Duodenal mucosa (tissue), 2 donors: Measurements from ENCODE around the gene DDX59.

Source experiments
- H3K27ac ChIP-seq: one replicate; pipeline ENCODE4 v1.7.0; 2013; ENCODE audit warnings: low read depth, low read length
- H3K27me3 ChIP-seq, 2 donors: one replicate each; pipeline ENCODE4 v1.7.0; 2013; ENCODE audit warnings: low read length in 2 of 2, control low read depth in 1 of 2; ENCODE audit not compliant: insufficient read depth in 2 of 2, control insufficient read depth in 1 of 2
- H3K36me3 ChIP-seq, 2 donors: one replicate each; pipeline ENCODE4 v1.7.0; 2013; ENCODE audit warnings: low read length in 2 of 2, control low read depth in 1 of 2; ENCODE audit not compliant: insufficient read depth in 2 of 2, control insufficient read depth in 1 of 2
- H3K4me1 ChIP-seq, 2 donors: one replicate each; pipeline ENCODE4 v1.7.0; 2013; ENCODE audit warnings: low read length in 2 of 2, control low read depth in 1 of 2; ENCODE audit not compliant: insufficient read depth in 2 of 2, control insufficient read depth in 1 of 2
- H3K4me3 ChIP-seq, 2 donors: one replicate each; pipeline ENCODE4 v1.7.0; 2013; ENCODE audit warnings: low read length in 2 of 2, low read depth in 1 of 2
- H3K9ac ChIP-seq, 2 donors: one replicate each; pipeline ENCODE4 v1.7.0; 2013; ENCODE audit warnings: low read length in 2 of 2, low read depth in 1 of 2
- H3K9me3 ChIP-seq, 2 donors: one replicate each; pipeline ENCODE4 v1.7.0; 2013; ENCODE audit warnings: low read length in 2 of 2, control low read depth in 1 of 2; ENCODE audit not compliant: control insufficient read depth in 1 of 2

DDX59 gene

DNA sequence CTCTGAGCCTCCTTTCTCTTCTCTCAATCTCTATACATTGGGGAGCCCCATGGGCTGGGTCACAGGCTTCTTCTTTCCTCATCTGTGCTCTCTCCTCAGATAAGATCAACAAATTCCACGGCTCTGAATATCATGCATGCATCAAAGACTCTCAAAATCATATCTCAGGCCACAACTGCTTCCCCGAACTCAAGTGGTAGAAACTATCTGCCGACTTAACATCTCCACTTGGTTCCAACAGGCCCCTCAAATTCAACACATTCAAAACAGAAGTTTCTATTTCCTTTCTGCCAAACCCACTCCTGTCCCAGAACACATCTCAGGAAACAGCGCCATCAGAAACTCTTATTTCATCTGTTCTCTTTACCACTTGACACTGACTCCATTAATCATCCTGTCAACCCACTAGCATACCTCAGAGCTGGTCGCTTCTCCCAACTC is 16.7 kb downstream of the DDX59 start:
- no peak overlapping the region for H3K27ac ChIP-seq
- H3K9me3 ChIP-seq = no peaks in the 10 kb centered on the region
- no peaks in the 10 kb centered on the region for H3K27me3 ChIP-seq
- no peaks in the 10 kb centered on the region for H3K4me1 ChIP-seq
- H3K4me3 ChIP-seq = no peak overlapping the region
- H3K9ac ChIP-seq = no peak overlapping the region
- H3K36me3 ChIP-seq = peaks cover 7 to 27% of the 10 kb centered on the region in 2 donors

DNA sequence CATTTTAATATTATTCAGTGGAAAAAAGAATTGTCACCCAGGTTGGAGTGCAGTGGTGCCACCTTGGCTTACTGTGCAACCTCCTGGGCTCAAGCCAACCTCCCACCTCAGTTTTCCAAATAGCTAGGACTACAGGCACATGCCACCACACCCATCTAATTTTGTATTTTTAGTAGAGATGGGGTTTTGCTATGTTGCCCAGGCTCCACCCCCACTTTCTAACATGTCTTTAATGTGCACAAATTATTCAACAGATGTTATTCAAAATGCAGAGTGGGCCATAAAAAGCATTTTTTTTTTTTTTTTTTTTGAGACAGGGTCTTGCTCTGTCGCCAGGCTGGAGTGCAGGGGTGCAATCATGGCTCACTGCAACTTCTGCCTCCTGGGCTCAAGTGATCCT is 17.3 kb downstream of the DDX59 start:
- no peak overlapping the region for H3K4me3 ChIP-seq
- no peaks in the 10 kb centered on the region for H3K27me3 ChIP-seq
- H3K9me3 ChIP-seq = no peaks in the 10 kb centered on the region
- no peak overlapping the region for H3K9ac ChIP-seq
- H3K27ac ChIP-seq = no peak overlapping the region
- H3K36me3 ChIP-seq = peaks cover 4 to 25% of the 10 kb centered on the region in 2 donors
- no peaks in the 10 kb centered on the region for H3K4me1 ChIP-seq

DNA sequence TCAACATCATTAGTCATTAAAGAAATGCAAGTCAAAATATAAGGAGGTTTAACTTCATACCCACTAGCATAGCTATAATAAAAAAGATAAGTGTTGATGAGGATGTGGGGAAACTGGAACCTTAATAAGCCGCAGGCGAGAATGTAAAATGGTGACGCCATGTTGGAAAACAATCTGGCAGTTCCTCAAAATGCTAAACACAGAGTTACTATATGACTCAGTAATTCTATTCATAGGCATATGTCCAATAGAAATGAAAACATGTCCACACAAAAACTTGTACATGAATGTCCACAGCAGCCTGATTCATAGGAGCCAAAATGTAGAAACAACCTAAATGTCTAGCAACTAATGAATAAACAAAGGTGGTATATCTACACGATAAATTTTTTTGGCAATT is 23.2 kb downstream of the DDX59 start:
- no peak overlapping the region for H3K9ac ChIP-seq
- H3K9me3 ChIP-seq = no peaks in the 10 kb centered on the region
- no peak overlapping the region for H3K27ac ChIP-seq
- no peaks in the 10 kb centered on the region for H3K27me3 ChIP-seq
- H3K36me3 ChIP-seq = peaks cover 0 to 16% of the 10 kb centered on the region in 2 donors
- H3K4me1 ChIP-seq = no peaks in the 10 kb centered on the region
- H3K4me3 ChIP-seq = no peak overlapping the region

DNA sequence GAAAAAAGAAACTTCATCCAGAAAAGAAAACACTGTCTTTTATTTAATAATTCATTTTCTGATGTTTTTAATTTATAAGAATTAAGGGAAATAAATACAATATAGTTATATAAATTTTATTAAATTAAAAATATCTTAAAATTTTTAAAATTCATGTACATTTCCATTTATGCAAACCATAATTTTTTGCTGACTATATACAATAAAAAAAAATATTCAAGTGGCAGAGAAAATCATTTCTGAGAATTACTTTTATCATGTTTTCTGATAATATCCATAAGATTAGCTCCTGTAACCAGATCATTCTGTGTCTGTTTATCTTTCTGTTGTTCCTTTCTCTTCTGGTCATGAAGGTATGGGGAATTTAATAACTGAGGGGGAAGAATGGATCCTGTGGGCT is 25.7 kb downstream of the DDX59 start:
- H3K4me3 ChIP-seq = no peak overlapping the region
- H3K36me3 ChIP-seq = peaks cover 0 to 13% of the 10 kb centered on the region in 2 donors

DNA sequence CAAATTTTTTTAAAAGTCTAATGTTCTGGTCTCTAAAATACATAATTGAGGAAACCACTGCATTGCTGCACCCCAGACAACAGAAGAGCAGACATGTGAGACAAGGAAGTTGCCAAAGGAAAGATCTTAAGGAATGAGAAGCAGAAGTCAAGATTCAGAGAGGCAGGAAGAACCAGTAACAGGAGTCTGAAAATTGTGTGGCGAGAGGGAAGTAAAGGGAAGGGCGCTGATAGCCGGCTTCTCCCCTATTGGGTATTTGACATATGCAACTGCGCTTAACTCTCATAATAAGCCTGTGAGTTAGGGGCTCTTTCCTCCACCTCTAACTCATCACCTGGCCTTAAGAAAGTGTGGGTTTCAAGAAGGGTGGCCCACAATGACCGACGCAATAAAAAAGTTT is 27.2 kb downstream of the DDX59 start:
- Histone ChIP-seq H3K27me3 (no peaks in the 10 kb centered on the region), H3K27ac (no peak overlapping the region), H3K9ac (no peak overlapping the region), H3K36me3 (peaks cover 0 to 7% of the 10 kb centered on the region in 2 donors), H3K4me3 (no peak overlapping the region), H3K4me1 (no peaks in the 10 kb centered on the region), H3K9me3 (no peaks in the 10 kb centered on the region)

More for the DNA sequence above, 25.7 kb downstream of the DDX59 start:
- H3K27me3 ChIP-seq = no peaks in the 10 kb centered on the region
- H3K27ac ChIP-seq = no peak overlapping the region
- H3K9me3 ChIP-seq = no peaks in the 10 kb centered on the region
- no peaks in the 10 kb centered on the region for H3K4me1 ChIP-seq
- no peak overlapping the region for H3K9ac ChIP-seq

DNA sequence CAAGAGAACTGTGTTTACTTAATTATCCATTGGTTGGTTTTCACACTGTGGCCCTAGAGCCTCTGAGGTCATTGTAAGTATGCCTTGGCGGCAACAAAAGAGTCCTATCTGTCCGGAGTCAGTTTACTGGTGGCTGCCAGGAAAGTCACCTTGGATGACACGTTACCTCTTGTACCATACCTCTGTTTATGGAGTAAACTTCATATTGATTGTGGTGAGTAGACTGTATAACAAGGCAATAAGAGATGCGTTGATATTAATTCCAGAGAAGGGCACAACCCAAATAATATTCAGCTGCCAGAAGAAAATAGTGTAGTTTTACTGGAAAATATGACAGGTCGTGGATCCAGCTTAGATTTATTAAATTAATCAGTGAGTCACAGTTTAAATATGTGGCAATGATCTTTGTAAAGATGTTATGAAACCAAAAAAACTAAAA is 28.7 kb downstream of the DDX59 start:
- H3K27ac ChIP-seq = no peak overlapping the region

DNA sequence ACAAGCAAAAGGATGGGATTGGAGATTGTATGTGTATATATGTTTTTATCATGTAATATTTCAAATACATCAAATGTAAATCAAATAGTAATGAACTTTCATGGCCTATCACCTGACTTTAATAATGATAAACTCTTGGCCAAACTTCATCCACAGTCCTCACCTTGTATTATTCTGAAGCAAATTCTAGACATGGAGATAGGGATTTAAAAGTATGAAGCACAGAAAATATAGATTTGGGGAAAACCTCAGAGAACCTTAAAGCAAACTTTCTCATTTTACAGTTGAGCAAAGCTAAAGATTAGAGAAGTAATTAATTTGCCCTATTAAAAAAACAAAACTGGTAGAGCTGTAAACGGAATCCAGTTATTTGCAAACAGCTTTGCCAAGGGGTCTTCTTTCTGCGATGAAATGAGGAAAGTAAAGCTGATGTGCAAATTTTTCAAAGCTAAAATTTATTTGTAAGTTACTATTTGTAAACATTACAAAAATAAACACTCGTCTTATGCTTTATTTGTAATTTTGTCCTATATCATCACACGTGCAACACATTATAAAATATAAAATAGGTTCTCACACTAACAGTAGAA is 29.2 kb downstream of the DDX59 start:
- H3K9me3 ChIP-seq = no peaks in the 10 kb centered on the region
- H3K36me3 ChIP-seq = no peaks in the 10 kb centered on the region
- H3K27me3 ChIP-seq = no peaks in the 10 kb centered on the region
- no peak overlapping the region for H3K9ac ChIP-seq
- H3K4me1 ChIP-seq = no peaks in the 10 kb centered on the region
- H3K27ac ChIP-seq = no peak overlapping the region
- H3K4me3 ChIP-seq = no peak overlapping the region

More for the DNA sequence above, 28.7 kb downstream of the DDX59 start:
- Histone ChIP-seq H3K9me3 (no peaks in the 10 kb centered on the region), H3K9ac (no peak overlapping the region), H3K4me1 (no peaks in the 10 kb centered on the region), H3K4me3 (no peak overlapping the region), H3K27me3 (no peaks in the 10 kb centered on the region), H3K36me3 (no peaks in the 10 kb centered on the region)

DNA sequence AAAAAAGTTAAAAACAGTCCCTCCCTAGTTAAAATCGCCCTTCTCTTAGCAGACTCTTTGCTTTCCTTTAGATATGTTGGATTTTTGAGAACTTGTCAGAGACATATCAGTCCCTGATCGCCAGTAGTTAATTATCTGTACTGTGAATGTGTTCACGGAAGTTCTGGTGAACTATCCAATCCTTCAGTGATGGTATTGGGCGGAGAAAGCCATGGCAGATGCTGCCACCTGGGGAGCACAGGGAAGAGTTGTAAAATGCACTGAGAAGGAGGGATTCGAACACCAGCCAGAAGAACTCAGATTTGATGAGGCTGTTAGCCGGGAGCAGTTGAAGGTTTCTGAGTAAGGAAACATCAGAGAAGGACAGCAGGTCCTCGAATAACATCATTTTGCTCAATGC is 31.6 kb downstream of the DDX59 start:
- H3K36me3 ChIP-seq = no peaks in the 10 kb centered on the region
- no peaks in the 10 kb centered on the region for H3K27me3 ChIP-seq
- H3K9me3 ChIP-seq = no peaks in the 10 kb centered on the region
- no peak overlapping the region for H3K9ac ChIP-seq
- H3K27ac ChIP-seq = no peak overlapping the region
- H3K4me3 ChIP-seq = no peak overlapping the region
- no peaks in the 10 kb centered on the region for H3K4me1 ChIP-seq

DNA sequence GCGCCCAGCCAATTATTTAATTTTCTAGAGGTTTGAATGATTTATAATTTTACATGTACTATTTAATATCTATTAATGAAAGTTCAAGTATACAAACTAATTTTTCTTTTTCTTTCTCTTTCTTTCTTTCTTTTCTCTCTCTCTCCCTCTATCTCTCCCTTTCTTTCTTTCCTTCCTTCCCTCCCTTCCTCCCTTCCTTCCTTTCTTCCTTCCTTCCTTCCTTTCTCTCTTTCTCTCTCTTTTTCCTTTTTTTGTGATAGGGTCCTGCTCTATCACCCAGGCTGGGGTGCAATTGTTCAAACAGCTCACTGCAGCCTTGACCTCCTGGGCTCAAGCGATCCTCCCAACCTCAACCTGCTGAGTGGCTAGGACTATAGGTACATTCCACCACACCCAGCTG is 33.0 kb downstream of the DDX59 start:
- no peak overlapping the region for H3K4me3 ChIP-seq
- H3K9ac ChIP-seq = no peak overlapping the region
- H3K27me3 ChIP-seq = no peaks in the 10 kb centered on the region

DNA sequence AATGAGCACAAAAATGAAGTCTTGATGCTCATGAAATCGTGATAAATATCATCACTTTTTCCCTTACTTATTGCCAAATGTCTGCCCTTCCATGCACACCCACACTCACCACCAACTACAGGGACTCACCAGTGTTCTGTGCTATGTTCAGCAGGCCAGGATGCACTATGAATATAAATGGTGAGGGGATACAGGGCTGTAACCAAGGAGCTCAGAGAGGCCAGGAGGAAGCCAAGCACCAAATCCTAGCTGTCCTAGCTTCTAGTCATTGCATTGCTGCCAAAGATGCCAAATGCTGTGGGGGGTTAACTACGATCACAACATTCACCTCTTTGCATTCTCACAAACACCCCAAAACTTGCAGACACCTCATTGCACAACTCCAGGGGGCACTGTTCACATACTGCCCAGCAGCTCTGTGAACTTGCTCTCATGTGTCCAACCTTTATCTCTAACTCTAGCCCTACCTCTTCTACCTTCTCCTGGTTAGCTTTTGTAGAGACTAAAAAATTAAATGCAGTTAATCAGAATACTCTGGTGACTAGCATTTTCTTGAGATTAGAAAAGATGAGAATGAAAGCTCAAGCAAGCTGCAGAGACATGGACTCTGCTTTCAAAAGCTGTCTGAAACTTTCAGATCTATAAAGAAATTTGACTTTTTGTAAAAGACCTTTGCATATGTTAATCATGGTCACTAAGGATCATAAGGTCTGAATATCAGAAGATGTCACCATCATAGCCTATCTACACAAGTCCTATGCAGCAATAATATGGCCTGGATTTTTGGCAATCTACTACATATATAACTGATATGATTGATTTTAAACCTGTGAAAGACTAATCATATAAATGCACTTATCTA is 35.2 kb downstream of the DDX59 start:
- no peak overlapping the region for H3K27ac ChIP-seq

More for the DNA sequence above, 33.0 kb downstream of the DDX59 start:
- Histone ChIP-seq H3K36me3 (no peaks in the 10 kb centered on the region), H3K27ac (no peak overlapping the region), H3K9me3 (no peaks in the 10 kb centered on the region), H3K4me1 (no peaks in the 10 kb centered on the region)

More for the DNA sequence above, 35.2 kb downstream of the DDX59 start:
- Histone ChIP-seq H3K4me1 (no peaks in the 10 kb centered on the region), H3K4me3 (no peak overlapping the region), H3K36me3 (no peaks in the 10 kb centered on the region), H3K9ac (no peak overlapping the region), H3K27me3 (no peaks in the 10 kb centered on the region), H3K9me3 (no peaks in the 10 kb centered on the region)
